ENCODE measurements around the gene TBXAS1.
A peak's percentile ranks its signal among the peaks of the same experiment; 100 is the strongest.

Gene TBXAS1

DNA sequence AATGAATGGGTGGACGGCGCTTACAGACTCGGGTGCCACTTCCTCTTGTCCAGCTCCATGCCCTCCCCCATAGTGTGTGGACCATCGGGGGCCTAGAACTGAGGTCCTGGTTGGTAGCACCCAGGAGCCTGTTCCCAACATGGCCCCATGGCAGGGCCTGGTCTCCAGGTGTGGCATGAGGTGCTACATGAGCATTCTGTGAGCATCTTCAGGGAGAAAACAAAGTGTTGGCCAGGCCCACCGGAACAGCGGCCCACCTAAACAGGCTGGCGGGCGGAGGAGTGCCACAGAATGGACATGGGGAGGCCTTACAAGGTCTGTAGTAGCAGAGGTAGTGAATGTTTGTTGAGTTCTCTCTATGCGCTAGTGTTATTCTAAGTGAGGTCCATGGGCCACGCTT, 156.7 kb downstream of the TBXAS1 start:
- DNase-seq: no peak

DNA sequence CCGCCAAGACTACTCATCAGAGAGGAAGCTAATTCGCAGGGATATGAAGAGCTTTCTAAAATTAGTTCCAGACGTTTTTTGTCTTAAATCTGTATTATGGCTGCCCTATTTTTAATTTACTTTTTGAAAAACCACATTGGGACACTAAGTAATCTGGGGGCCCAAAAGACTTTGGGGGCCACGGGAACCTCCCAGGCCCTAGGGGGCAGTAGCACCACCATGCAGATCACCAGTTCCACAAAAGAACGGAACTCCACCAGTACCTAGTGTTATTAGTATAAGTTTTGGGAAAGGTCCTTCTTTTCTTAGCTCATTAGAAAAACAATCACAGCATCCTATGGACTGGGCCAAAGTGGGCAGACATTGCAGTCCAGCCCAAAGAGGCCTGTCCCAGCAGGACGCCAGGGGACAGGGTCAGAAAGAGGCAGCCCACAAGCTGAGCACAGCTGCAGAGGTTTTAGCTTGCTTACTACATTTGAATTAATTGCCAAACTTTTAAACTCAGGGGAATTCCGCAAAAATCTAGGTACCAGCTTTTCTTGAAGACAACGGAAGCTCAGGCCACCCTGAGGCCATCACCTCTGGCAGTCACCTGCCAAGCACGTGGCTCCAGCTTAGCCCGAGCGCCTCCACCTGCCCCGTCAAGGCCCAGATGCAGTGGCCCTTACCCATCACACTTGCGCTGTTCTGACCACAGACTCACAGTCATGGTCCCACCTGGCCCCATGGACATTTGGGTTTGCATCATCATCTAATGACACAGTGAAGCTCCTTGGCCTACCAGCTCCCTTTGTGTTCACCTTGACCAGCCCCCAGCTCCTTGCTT, 158.8 kb downstream of the TBXAS1 start:
- no peak for DNase-seq

DNA sequence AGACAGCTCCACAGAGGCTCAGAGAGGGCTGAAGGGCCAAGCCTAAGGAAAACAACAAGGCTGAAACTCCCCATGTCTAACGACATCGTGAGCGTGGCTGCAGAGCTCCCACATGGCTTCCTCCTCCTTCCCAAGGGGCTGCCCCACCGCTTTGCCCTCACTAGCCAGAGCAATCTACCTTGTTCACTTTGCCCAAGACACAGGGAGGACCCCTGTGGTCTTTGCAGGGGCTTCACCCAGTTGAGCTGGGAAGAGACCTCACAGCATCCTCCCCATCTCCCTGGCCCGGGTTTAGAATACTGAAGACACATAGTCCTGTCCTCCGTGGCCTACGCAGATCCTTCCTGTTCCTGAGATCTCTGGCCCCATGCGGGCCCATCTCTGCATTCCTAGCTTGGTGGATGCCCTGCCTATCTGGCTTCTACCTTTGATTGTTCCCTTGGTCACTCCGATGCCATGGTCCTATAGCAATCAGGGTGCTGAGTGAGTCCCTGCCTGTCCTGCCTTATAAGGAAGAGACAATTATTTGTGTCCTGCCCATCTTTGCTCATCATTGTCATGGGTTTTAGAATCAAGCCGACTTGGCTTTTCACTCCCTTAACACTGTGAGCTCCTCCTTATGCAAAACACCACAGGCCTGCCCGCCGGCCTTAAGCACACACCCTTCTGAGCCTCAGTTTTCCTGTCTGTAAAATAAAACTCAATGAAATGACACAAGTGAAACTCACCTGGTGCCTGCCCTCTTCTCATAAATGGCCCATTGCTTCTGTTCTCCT, 160.5 kb downstream of the TBXAS1 start:
- DNase-seq: no peak

DNA sequence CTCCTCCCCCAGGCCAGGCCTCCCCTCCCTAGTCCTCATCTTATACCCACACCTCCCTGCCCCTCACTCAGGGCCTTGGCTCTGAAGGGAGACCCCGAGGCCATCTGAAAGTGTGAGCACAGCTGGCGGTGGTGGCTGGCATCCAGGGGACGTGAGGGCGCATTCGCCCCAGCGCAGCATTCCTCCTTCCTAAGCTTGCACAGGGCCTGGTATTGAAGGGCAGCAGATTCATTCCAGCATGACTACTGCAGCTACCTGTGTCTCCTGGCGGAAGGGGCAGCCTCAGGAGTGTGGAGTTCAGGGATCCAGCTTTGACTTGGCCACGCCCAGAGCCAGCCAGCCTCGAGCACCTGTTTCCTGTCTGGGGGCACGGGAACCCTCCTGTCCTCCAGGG, 161.1 kb downstream of the TBXAS1 start:
- DNase-seq: no peak

DNA sequence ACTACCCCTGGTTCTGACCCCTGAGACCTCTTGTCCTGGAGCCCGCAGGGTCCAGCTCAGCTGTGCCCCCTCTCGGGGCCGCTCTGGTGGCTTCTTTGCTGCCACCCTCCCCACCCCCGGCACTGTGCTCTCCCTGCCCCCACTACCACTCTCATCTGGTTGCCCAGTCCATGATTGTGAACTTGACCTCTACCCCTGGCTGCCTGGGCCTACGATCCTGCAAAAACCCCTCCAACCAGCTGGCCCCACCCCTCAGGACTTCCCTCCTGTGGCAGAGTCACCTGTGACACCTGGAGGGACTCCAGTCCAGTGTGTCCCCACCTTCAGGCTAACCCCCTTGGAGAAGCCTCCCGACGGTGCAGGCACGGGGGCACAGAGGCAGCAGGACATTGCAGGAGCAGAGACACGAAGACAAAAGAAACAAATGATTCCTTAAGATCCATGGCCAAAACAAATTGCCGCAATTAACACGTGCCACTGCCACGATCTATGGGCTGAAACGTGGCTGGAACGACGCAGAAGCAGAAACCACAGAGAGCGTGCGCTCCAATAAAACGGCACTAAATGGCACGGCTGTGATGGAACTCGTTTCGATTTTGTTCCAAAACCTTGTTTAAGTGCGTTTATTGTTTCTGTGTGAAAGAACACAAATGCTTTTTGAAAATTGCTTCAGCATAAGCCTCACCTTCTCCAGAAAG, 161.7 kb downstream of the TBXAS1 start:
- DNase-seq: no peak

DNA sequence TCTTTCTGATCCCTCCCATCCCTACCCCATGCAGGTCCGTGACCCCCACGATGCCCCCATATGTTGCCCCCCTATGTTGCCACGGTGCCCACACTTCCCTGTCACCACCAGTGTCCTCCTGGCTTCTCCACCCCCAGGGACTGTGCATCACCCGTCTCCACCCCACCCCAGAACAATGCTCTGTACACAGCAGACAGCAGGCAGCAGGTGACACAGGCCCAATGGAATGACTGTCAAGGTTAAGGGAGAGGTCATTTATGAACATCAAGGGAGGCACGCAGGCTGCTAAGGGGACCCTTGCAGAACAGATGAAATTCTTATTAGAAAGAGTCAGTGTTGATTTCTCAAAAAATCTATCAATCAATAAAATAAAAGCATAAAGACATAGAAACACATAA, 162.2 kb downstream of the TBXAS1 start:
- DNase-seq: no peak

DNA sequence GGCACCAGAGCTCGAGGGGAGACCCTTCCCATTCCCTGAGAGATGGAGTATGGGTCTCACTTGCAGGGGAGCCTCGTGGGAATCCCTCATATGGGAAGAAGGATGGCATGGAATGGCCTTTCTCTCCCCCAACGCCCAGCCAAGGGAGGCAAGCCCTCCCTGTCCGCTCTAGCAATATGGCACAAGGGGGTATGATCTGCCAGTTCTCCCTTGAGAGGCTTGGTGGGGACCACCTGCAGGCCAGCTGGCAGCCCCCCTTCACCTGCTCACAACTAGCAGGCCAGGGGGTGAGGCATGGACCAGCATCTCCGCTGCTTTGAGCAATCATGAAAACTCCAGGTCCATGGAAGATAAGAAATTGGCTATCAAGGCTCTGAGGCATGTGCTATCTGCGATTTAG, 162.8 kb downstream of the TBXAS1 start:
- DNase-seq: no peak

DNA sequence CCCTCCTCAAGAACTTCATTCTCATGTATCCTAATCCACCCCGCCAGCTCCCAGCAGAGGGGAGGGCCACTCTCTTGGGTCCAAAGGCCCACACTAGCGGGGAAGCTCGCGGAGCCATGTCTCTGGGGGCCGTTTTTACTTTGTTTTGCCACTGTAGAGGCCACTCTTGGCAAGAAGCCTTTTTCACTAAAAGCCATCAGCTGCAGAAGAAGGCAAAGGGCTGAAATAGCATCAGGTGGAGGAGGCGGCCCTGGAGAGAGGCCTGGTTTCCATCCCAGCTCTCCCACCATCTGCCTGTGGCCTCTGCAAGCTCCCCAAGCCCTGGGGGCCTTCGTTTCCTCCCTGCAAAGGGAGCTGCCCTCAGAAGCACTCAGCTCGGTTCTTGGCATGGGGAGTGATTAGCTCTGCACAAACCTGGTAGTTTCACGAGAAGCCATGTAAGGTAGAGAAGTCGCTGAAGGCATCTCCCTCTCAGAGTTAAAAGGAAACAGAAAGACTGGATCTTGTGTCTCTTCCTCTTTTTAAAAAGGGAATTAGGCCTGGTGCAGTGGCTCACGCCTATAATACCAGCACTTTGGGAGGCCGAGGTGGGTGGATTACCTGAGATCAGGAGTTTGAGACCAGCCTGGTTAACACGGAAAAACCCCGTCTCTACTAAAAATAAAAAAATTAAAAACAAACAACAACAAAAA, 163.4 kb downstream of the TBXAS1 start:
- DNase-seq: no peak

DNA sequence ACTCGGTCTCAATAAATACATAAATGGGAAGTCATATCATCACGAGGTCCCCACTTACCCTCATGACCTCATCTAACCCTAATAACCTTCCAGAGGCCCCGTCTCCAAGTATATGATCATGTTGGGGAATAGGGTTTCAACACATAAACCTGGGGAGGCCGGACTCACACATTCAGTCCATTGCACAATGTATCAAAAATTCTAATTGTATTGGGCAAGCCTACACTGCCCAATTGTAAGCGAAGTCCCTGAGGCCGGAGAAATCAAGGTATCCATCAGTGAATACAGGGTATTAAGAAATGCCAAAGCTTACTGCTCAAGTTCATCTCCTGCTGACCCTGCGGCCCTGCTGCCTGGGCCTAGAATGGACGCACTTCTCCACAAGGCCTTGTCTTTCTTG, 164.1 kb downstream of the TBXAS1 start:
- DNase-seq: no peak

DNA sequence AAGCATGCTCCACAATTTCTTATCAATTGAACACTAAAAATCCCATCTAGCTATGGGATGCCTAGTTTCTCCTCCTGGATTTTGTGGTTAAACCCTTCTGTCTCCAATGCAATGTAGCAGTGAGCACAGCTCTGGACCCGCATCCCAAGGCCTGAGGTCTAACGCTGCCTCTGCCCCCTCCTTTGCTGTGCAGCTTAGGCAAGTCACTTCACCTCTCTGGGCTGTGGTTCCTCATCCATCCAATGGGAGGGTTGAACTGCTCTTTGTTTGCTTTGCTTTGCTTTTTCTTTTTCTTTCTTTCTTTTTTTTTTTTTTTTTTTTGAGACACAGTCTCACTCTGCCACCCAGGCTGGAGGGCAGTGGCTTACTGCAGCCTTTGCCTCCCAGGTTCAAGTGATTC, 164.5 kb downstream of the TBXAS1 start:
- DNase-seq: no peak

DNA sequence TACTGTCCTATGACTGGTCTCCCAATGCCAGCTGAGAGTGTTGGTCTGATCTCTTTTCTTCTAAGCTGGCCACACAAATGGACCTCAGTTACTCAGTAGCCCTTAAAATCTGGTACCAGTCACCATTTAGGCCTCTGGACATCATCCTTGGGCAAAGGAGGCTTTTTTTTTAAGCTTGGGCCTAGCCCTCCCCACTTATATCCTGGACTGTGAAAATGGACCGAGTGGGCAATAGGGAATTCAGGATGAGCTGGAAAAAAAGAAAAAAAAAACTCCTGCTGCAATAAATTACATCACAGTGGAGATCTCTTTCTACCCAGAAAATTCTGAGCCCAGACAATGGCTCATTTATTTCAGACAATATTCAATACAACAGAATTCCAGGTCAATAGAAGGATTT, 165.3 kb downstream of the TBXAS1 start:
- no peak for DNase-seq

DNA sequence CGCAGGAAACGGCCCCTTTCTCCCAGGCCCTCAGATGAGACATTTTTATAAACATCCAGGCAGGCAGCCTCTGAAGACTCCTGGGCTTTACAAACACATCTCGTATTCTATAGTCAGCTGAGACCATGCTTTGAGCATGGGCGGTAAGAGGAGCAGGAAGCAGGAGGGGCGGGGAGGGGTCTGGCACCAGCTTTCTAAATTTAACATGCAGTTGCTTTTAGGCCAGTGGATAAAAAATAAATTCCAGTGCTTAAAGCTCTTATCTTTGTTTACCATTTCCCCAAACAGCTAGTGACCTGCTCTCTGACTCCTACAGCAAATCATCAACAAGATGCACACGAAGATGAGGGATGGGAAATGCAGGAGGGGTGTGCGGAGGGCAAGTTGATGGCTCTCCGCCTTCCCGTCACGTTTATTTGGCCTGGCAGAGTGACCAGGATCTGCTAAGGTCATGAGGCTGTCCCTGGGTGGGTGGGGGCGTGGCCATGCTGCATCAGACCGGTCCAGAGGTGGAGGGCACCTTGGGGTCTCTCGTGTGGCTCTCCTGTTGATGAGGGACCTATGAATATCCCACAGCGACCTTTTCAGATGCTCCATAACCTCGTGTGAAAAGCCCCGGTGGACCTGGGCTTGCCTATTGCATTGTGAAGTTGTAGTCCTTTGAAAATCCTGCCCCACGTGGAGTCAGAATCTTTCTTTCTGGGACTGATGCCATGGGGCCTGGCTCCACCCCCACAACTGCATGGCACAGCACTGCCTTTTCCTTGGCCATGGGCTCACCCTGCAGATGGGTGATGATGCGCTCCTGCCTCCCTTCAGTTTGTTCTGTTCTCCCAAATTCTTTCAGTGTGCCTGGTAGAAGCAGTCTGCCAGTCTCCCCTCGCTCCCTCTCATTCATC, 166.2 kb downstream of the TBXAS1 start:
- DNase-seq: no peak

DNA sequence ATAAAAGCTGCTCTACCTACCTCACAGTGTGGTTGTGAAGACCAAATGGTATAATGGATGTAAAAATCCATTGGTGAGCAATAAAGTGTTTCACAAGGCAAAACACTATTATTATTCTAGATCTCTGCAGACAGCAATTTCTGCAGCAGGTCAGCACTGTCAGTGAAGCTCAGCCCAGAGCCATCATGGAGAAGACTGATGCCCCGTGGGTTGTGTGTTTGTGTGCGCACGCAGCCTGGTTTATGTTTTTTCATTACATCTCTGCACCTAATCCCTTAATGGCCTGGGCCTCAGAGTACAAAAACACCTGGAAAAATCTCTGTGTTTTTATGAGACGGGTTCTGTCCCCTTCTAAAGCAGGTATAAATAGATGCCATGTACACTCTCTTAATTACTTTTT, 169.5 kb downstream of the TBXAS1 start:
- DNase-seq: no peak

DNA sequence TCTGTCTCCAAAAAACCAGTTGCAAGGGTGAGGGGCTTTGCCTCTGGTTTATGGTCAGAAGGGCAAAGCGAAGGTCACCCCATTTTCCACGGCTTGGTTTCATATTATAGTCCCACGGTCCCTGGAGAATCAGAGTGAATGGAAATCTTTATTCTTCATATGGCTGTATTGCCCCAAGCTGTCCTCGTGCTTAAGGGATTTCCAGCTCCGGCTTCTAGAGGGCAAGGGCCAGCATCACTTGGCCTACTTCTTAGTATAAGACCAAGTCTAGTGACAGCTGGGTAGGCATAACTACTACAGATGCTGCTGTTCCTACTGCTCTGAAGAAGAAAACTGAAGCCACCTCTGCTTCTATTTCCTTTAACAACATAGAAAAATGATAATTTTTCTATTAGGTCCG, 170.5 kb downstream of the TBXAS1 start:
- no peak for DNase-seq

DNA sequence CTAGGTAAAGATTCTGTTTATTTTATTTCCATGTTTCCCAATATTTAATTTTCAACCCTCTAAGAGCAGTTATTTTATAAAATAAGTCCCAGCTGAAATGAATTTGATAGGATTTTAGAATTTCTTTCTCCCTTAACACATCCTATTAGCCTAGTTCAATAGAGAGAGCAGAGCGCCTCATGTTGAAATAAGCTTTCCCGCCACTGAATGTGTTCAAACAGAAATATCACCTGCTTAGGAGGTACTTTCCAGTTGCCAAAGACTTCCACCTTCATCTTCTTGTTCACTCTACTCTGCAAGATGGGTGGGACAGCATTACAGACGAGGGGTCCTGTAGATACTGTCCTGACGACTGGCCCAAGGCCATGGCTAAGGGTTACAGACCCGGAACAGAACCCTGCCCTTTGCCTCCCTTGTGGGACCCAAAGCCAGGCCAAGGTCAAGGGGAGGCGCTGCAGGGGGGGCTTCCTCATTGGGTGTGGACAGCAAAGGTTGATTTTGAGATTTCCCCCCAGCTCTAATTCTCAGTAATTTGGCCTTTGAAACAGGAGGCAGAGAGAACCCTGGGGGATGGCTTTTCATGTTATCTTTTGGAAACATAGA, 171.7 kb downstream of the TBXAS1 start:
- no peak for DNase-seq

DNA sequence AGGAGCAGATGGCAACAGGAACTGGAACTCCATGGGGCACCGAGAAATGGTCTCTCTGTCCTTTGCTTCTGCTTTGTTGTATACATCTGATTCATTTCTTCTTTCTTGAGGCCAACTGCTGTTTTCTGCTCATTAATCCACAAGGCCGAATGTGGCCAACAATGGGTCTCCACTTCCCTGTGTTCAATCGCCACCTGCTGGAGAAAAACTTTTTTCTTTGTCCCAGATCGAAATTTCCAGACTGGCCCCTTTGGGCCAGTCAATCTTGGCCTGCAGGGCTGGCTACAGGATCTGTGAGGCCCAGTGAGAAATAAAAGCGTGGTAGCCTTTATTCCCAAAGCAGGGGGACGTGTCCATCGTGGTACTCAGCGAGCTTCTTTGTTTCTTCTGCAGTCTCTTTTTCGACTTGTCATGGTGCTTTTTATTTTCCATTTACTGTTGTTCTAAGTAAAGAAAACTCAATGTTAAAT, 174.9 kb downstream of the TBXAS1 start:
- DNase-seq: peak in 1 of 2 experiments; percentile 45

DNA sequence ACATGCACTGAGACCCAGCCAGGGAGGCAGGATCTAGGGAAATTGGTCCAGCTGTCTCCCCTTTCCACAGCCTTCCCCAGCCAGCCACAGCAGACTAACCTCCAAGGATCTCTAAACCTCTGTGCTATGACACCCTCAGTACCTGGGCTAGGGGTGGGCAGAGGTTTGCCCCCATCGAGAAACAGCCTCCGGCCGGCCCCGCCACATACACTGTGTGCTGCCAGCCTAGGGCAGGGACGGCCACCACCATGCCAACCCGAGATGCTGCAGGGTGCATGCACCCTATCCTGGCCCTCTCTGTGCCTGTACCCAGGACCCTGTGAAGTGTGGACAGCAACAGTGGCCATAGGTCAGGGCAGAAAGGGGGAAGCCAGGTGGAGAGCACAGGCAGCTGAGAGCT, 175.6 kb downstream of the TBXAS1 start:
- no peak for DNase-seq

DNA sequence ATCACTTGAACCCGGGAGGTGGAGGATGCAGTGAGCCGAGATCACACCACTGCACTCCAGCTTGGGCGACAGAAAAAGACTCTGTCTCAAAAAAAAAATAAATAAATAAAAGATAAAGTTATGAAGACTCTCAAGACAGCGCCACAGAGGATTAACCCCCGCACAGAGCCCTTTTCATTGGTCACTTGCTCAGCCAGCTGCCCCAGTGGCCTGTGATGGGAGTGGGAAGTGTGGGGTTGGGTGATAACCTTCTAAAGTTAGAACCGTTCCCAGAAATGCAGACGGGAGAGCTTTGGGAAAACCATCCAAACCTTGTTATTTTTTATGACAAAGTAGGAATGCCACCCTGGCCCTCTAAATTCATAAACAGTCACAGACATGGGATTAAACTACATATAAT, 176.3 kb downstream of the TBXAS1 start:
- no peak for DNase-seq

DNA sequence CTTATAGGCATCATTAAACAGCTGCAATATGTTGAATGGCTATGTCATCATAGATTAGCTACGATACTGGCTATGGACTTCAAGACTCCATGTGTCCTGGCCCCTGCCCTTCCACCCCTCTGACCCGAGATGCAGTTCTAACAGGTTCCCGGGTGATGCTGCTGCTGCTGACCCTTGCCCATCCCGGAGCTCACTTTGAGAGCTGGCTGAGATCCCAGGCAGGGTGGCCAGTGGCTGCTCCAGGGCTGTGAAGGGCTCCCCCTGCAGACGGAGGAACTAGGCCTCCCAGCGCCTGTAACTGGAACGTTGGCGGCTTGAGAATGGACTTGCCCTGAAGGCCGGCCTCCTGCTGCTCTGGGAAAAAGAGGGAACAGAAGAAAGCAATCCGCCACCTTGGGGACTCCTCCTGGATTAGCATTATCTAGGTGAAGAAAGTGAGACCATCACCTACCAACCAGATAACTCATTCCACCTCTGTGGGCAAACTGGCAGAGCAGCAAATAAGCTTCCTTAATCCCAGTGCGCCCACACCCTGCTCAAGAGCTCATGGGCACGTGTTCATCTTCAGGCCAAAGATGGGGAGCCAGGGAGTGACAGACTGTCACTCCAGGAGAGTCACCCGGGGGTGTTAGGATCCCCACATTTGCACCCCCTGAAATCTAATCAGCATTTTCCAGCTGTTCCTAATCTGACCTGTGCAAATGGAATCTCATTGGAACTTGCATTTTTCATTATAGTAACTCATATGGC, 176.9 kb downstream of the TBXAS1 start:
- peak in 1 of 2 experiments; percentile 22 for DNase-seq

DNA sequence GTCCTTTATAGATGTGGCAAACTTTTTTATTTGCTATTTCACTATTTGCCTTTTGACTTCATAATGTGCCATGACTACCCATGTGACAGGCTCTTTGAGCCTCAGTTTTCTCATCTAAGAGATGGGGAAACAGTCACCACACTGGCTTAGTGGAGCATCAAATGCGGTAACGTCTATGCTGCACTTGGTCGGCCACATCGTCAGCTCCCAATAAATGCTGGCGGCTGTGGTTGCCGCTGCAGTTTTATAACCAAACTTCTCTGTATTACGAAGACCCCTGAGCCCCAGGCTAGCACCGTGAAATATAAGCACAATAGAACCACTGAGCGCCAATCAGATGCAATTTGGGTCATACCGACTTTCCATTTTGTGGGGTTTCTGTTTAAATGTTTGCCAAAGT, 177.5 kb downstream of the TBXAS1 start:
- no peak for DNase-seq
